ENCODE measurements around the gene CPSF3. TPM values are rescaled to one million over a fixed set of nuclear protein-coding genes. Genes with fewer than 3 reads are reported as not detected.
"Not testable (repeated sequence)": the region's sequence is repeated elsewhere in the genome, so short reads cannot be mapped to it uniquely, and the experiment has no call there.

CPSF3 gene
- total RNA-seq, 1 donor from 2014 or later = 74.7 TPM

DNA sequence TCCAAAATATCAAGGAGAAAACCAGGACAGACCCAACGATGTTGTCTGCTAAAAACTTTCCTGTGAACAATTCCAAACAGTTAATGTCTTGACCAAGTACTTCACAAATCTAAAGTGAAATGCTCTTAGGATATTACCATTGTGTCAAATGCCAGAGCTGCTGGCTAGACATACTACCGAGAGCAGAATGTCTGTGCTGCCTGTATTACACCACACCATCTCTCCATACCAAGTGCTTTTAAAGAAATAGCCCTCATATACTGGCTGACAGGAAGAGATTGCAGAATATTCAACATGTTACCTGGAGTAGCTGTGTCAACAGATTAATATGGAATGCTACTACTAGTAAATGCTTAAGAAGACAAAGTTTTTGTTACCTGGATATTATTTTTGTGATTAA is 69.5 kb downstream of the CPSF3 start:
- Mint-ChIP-seq H3K36me3 (ENCODE audit: low read depth) (peaks cover 61% of the 10 kb centered on the region), H3K4me3 (no peak overlapping the region), H3K27me3 (ENCODE audit: insufficient read depth) (no peaks in the 10 kb centered on the region), H3K4me1 (ENCODE audit: low read depth) (peaks cover 34% of the 10 kb centered on the region), H3K27ac (no peak overlapping the region), H3K9me3 (no peaks in the 10 kb centered on the region)
- intact Hi-C loops (cut with micrococcal nuclease) = no loop called here
- DNase-seq (ENCODE audit: low spot score) = no peak

GRCh38 chr2:9493478-9493877 is 70.0 kb downstream of the CPSF3 start:
- no peak overlapping the region for H3K27ac Mint-ChIP-seq
- no peaks in the 10 kb centered on the region for H3K9me3 Mint-ChIP-seq
- H3K36me3 Mint-ChIP-seq (ENCODE audit: low read depth) = peaks cover 61% of the 10 kb centered on the region
- no peak for DNase-seq (ENCODE audit: low spot score)
- H3K4me1 Mint-ChIP-seq (ENCODE audit: low read depth) = peaks cover 37% of the 10 kb centered on the region
- H3K27me3 Mint-ChIP-seq (ENCODE audit: insufficient read depth) = no peaks in the 10 kb centered on the region
- intact Hi-C loops (cut with micrococcal nuclease) = no loop called here
- no peak overlapping the region for H3K4me3 Mint-ChIP-seq

- Mint-ChIP-seq H3K27me3 (ENCODE audit: insufficient read depth) (no peaks in the 10 kb centered on the region), H3K9me3 (no peaks in the 10 kb centered on the region), H3K36me3 (ENCODE audit: low read depth) (peaks cover 61% of the 10 kb centered on the region), H3K4me3 (no peak overlapping the region), H3K4me1 (ENCODE audit: low read depth) (peaks cover 34% of the 10 kb centered on the region), H3K27ac (no peak overlapping the region)
- DNase-seq (ENCODE audit: low spot score) = no peak
- intact Hi-C loops (cut with micrococcal nuclease) = no loop called here
Measured at GRCh38 chr2:9494081-9494480, 70.6 kb downstream of the CPSF3 start.

DNA sequence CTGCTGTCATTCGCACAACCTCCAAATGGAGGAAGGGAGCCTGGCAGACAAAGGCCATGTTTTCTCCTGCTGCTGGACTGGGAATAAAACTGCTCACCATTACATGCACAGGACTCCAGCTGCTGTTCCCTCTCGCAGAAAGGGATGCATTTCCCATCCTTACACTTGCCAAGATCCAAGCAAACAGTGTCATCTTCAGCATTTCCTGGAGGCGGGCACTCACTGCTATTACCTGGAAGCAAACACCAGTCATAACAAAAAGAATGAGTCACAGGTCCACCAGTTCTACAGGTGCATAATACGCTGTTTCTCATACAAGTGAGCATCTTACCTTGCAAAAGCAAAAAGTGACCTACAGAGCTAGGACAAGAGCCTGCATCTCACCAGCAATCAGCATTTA is 73.6 kb downstream of the CPSF3 start:
- H3K9me3 Mint-ChIP-seq = no peaks in the 10 kb centered on the region
- intact Hi-C loops (cut with micrococcal nuclease) = no loop called here
- H3K4me1 Mint-ChIP-seq (ENCODE audit: low read depth) = peaks cover 27% of the 10 kb centered on the region
- H3K27ac Mint-ChIP-seq = peak overlapping the region; percentile 29
- H3K36me3 Mint-ChIP-seq (ENCODE audit: low read depth) = peaks cover 56% of the 10 kb centered on the region
- no peaks in the 10 kb centered on the region for H3K27me3 Mint-ChIP-seq (ENCODE audit: insufficient read depth)
- no peak overlapping the region for H3K4me3 Mint-ChIP-seq
- no peak for DNase-seq (ENCODE audit: low spot score)

- peaks cover 56% of the 10 kb centered on the region for H3K36me3 Mint-ChIP-seq (ENCODE audit: low read depth)
- intact Hi-C loops (cut with micrococcal nuclease) = no loop called here
- no peak overlapping the region for H3K4me3 Mint-ChIP-seq
Measured at GRCh38 chr2:9498210-9498609, 74.8 kb downstream of the CPSF3 start.

GRCh38 chr2:9508931-9509330 is 85.5 kb downstream of the CPSF3 start:
- H3K27me3 Mint-ChIP-seq (ENCODE audit: insufficient read depth) = no peaks in the 10 kb centered on the region
- intact Hi-C loops (cut with micrococcal nuclease) = no loop called here
- H3K36me3 Mint-ChIP-seq (ENCODE audit: low read depth) = peaks cover 36% of the 10 kb centered on the region
- H3K27ac Mint-ChIP-seq = no peak overlapping the region
- no peak for DNase-seq (ENCODE audit: low spot score)
- H3K4me1 Mint-ChIP-seq (ENCODE audit: low read depth) = no peaks in the 10 kb centered on the region
- H3K4me3 Mint-ChIP-seq = no peak overlapping the region
- H3K9me3 Mint-ChIP-seq = no peaks in the 10 kb centered on the region

More at GRCh38 chr2:9498210-9498609, 74.8 kb downstream of the CPSF3 start:
- Mint-ChIP-seq H3K27me3 (ENCODE audit: insufficient read depth) (no peaks in the 10 kb centered on the region), H3K4me1 (ENCODE audit: low read depth) (peaks cover 26% of the 10 kb centered on the region), H3K9me3 (no peaks in the 10 kb centered on the region), H3K27ac (no peak overlapping the region)
- DNase-seq (ENCODE audit: low spot score) = no peak

- H3K4me3 Mint-ChIP-seq; H3K27ac Mint-ChIP-seq; intact Hi-C loops (cut with micrococcal nuclease); H3K4me1 Mint-ChIP-seq (ENCODE audit: low read depth); H3K9me3 Mint-ChIP-seq; H3K27me3 Mint-ChIP-seq (ENCODE audit: insufficient read depth); DNase-seq (ENCODE audit: low spot score): not testable (repeated sequence)
- H3K36me3 Mint-ChIP-seq (ENCODE audit: low read depth) = peaks cover 30% of the 10 kb centered on the region
Measured at GRCh38 chr2:9513946-9514345, 90.5 kb downstream of the CPSF3 start.

DNA sequence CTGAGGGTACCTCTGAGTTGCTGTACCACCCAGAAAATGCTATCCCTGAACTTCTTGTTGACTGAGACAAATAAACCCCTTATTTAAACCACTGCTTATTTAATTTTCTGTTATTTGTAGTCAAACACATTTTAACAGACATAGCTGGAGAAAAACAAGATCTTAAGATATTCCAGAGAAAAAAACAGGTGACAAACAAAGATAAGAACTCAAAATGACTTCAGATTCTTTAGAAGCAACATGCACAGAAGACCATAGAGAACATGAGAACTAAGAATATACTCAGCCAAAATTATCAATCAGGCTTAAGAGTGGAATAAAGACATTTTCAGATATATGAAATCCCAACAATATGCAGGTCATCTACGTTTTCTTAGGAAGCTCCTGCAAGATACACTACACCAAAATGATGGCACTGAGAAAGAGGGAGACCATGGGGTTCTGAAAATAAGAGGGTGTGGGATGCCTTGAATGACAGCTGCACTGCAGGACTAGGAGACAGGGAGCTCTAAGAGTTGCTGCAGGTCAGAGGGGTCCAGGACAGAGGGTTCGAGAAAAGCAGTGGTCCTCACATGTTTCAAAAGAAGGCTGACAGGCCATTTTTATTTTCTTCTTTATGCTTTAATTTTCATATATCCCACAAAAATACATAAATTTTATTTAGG is 93.8 kb downstream of the CPSF3 start:
- Mint-ChIP-seq H3K36me3 (ENCODE audit: low read depth) (peaks cover 44% of the 10 kb centered on the region), H3K4me1 (ENCODE audit: low read depth) (no peaks in the 10 kb centered on the region), H3K4me3 (no peak overlapping the region), H3K9me3 (no peaks in the 10 kb centered on the region), H3K27ac (no peak overlapping the region), H3K27me3 (ENCODE audit: insufficient read depth) (no peaks in the 10 kb centered on the region)
- no peak for DNase-seq (ENCODE audit: low spot score)
- intact Hi-C loops (cut with micrococcal nuclease) = no loop called here

- H3K36me3 Mint-ChIP-seq (ENCODE audit: low read depth) = peaks cover 45% of the 10 kb centered on the region
- no peak overlapping the region for H3K27ac Mint-ChIP-seq
- H3K9me3 Mint-ChIP-seq = no peaks in the 10 kb centered on the region
- H3K27me3 Mint-ChIP-seq (ENCODE audit: insufficient read depth) = no peaks in the 10 kb centered on the region
- no peaks in the 10 kb centered on the region for H3K4me1 Mint-ChIP-seq (ENCODE audit: low read depth)
- intact Hi-C loops (cut with micrococcal nuclease) = no loop called here
- H3K4me3 Mint-ChIP-seq = no peak overlapping the region
- no peak for DNase-seq (ENCODE audit: low spot score)
Measured at GRCh38 chr2:9518163-9518562, 94.7 kb downstream of the CPSF3 start.

- H3K9me3 Mint-ChIP-seq = no peaks in the 10 kb centered on the region
- H3K4me1 Mint-ChIP-seq (ENCODE audit: low read depth) = no peaks in the 10 kb centered on the region
- DNase-seq (ENCODE audit: low spot score) = no peak
- intact Hi-C loops (cut with micrococcal nuclease) = no loop called here
- peaks cover 43% of the 10 kb centered on the region for H3K36me3 Mint-ChIP-seq (ENCODE audit: low read depth)
- H3K4me3 Mint-ChIP-seq = no peak overlapping the region
- no peaks in the 10 kb centered on the region for H3K27me3 Mint-ChIP-seq (ENCODE audit: insufficient read depth)
- no peak overlapping the region for H3K27ac Mint-ChIP-seq
Measured at GRCh38 chr2:9518780-9519179, 95.3 kb downstream of the CPSF3 start.

DNA sequence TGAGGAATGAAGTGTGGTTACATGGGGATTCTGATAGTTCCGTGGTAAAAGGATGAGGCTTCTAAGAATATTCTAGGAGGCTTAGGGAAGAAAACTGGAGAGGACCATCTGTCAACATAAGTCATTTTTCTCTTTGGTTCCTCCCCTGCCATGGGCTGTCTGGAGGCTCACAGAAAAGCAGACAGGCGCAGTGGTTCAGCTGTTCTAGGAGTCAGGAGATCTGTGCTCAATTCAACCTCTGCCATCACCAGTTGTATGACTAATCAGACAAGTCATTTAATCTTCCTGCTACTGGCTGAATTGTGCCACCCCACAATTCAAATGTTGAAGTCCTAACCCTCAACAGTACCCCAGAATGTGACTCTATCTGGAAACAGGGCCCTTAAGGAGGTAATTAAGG is 95.8 kb downstream of the CPSF3 start:
- no peak for DNase-seq (ENCODE audit: low spot score)
- no peak overlapping the region for H3K4me3 Mint-ChIP-seq
- intact Hi-C loops (cut with micrococcal nuclease) = no loop called here
- no peak overlapping the region for H3K27ac Mint-ChIP-seq
- H3K9me3 Mint-ChIP-seq = no peaks in the 10 kb centered on the region
- no peaks in the 10 kb centered on the region for H3K27me3 Mint-ChIP-seq (ENCODE audit: insufficient read depth)
- no peaks in the 10 kb centered on the region for H3K4me1 Mint-ChIP-seq (ENCODE audit: low read depth)
- peaks cover 44% of the 10 kb centered on the region for H3K36me3 Mint-ChIP-seq (ENCODE audit: low read depth)

Other genes starting within 250 kb of the CPSF3 start
- gene ASAP2, start 216.8 kb upstream of the CPSF3 start, total RNA-seq = 0.34 and 1.2 TPM in 2 replicates
- 115 and 119 TPM in 2 replicates for gene ITGB1BP1, start 126 bp upstream of the CPSF3 start, total RNA-seq
- gene IAH1, start 50.9 kb downstream of the CPSF3 start, total RNA-seq = 78.6 and 89.3 TPM in 2 replicates
- gene ADAM17, start 132.2 kb downstream of the CPSF3 start, total RNA-seq = 30.4 and 31.6 TPM in 2 replicates
- gene YWHAQ, start 207.3 kb downstream of the CPSF3 start, total RNA-seq = 290 and 311 TPM in 2 replicates